ENCODE results near the gene NUP205. TPM values are rescaled to one million over a fixed set of nuclear protein-coding genes. Genes with fewer than 3 reads are reported as not detected.

Gene NUP205
- total RNA-seq, 1 donor from 2014 or later, result 66.1 TPM

DNA sequence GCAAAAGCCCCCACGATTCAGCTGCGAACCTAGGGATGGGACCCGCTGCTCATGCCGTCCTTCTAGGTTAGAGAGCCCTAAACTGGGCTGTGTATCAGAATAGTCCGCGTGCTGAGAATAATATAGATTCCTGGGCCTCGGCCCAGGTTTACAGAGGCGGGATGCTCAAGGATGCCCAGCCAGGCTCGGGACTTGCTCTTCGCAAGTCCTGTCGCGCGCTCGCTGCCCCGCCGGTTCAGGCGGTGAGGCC, 104.3 kb downstream of the NUP205 start:
- Mint-ChIP-seq H3K27ac (ENCODE audit: unreplicated experiment) (peak overlapping the region; percentile 74), H3K9me3 (ENCODE audit: unreplicated experiment) (no peaks in the 10 kb centered on the region), H3K4me1 (ENCODE audit: unreplicated experiment) (peaks cover 40% of the 10 kb centered on the region), H3K36me3 (ENCODE audit: low read depth, unreplicated experiment) (peaks cover 4% of the 10 kb centered on the region), H3K27me3 (ENCODE audit: unreplicated experiment) (peaks cover 14% of the 10 kb centered on the region), H3K4me3 (ENCODE audit: unreplicated experiment) (peak overlapping the region; percentile 91)
- no peak for DNase-seq (ENCODE audit: low spot score)
- TF ChIP-seq, protein P1, sequence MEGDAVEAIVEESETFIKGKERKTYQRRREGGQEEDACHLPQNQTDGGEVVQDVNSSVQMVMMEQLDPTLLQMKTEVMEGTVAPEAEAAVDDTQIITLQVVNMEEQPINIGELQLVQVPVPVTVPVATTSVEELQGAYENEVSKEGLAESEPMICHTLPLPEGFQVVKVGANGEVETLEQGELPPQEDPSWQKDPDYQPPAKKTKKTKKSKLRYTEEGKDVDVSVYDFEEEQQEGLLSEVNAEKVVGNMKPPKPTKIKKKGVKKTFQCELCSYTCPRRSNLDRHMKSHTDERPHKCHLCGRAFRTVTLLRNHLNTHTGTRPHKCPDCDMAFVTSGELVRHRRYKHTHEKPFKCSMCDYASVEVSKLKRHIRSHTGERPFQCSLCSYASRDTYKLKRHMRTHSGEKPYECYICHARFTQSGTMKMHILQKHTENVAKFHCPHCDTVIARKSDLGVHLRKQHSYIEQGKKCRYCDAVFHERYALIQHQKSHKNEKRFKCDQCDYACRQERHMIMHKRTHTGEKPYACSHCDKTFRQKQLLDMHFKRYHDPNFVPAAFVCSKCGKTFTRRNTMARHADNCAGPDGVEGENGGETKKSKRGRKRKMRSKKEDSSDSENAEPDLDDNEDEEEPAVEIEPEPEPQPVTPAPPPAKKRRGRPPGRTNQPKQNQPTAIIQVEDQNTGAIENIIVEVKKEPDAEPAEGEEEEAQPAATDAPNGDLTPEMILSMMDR (IDR thresholded peaks at IDR 0.05; ENCODE audit: unreplicated experiment), result no peak

DNA sequence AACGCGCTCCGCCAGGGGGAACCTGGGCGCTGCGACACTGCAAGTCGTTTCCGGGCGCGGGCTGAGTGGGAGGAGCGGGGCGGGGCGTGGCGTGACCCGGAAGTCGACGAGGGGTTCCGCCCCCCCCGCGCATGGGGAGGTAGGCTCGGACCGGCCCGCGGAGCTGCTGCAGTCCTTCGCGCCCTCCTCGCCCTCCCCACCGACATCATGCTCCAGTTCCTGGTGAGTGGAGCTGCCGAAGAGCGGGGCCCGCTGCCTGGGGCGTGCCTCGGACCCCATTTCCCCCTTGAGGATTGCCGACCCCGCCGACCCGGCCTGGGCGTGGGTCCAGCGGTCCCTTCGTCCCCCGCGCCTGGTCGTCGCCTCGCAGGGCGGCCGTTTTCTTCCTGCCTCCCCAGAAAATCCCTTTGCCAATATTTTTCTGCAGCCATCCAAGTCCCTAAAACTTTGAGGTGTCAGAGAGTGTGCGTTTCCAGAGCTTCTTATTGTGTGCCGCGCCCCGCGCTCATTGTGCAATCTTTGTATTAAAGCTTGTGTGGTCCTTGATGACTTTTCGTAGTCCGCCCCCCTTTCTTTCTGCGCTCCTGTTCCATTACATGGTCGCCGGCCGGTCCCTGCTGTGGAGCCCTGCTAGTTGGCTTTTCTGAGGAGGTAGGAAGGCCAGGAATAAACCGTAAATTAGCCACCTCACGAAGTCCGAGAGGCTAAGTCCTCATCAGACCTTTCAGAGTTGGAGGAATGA, 104.8 kb downstream of the NUP205 start, which contains the start of gene STMP1:
TSS of gene STMP1 (plus strand) at position 142 of the 742 bp plus-strand sequence.
- H3K27ac Mint-ChIP-seq (ENCODE audit: unreplicated experiment), result peak within 1 kb of the TSS; percentile 96
- H3K9me3 Mint-ChIP-seq (ENCODE audit: unreplicated experiment), result no peaks in the 10 kb centered on the region
- H3K27me3 Mint-ChIP-seq (ENCODE audit: unreplicated experiment), result peaks cover 13% of the 10 kb centered on the region
- peaks cover 39% of the 10 kb centered on the region for H3K4me1 Mint-ChIP-seq (ENCODE audit: unreplicated experiment)
- TF ChIP-seq, protein P1 (IDR thresholded peaks at IDR 0.05; ENCODE audit: unreplicated experiment), result peak; percentile 85
- peaks cover 4% of the 10 kb centered on the region for H3K36me3 Mint-ChIP-seq (ENCODE audit: low read depth, unreplicated experiment)
- DNase-seq (ENCODE audit: low spot score), result peak; percentile 99
- peak within 1 kb of the TSS; percentile 99 for H3K4me3 Mint-ChIP-seq (ENCODE audit: unreplicated experiment)

DNA sequence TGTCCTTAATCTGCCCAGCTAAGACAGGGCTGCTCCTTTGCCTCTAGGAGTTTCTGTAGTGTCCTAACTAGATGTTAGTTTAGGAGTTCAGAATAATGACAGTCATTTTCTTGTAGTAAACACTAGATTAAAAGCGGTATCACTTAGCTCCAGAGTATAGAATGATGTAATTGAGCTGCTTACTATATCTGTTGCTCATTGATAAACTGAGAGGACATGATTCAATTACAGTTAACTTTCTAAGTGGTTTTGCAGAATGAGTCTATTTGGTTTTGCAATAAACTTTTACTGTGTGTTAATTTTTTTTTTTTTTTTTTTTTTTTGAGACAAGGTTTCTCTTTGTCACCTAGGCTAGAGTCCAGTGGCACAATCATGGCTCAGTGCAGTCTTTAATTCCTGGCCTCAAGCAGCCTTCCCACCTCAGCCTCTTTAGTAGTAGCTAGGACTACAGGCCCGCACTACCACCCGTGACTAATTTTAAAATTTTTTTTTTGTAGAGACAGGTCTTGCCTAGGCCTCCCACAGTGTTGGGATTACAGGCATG, 106.4 kb downstream of the NUP205 start:
- Mint-ChIP-seq H3K36me3 (ENCODE audit: low read depth, unreplicated experiment) (peaks cover 10% of the 10 kb centered on the region), H3K27me3 (ENCODE audit: unreplicated experiment) (peaks cover 11% of the 10 kb centered on the region), H3K27ac (ENCODE audit: unreplicated experiment) (no peak overlapping the region), H3K9me3 (ENCODE audit: unreplicated experiment) (no peaks in the 10 kb centered on the region), H3K4me1 (ENCODE audit: unreplicated experiment) (peaks cover 29% of the 10 kb centered on the region), H3K4me3 (ENCODE audit: unreplicated experiment) (peak overlapping the region; percentile 56)
- TF ChIP-seq, protein P1 (IDR thresholded peaks at IDR 0.05; ENCODE audit: unreplicated experiment), result no peak
- DNase-seq (ENCODE audit: low spot score), result no peak

DNA sequence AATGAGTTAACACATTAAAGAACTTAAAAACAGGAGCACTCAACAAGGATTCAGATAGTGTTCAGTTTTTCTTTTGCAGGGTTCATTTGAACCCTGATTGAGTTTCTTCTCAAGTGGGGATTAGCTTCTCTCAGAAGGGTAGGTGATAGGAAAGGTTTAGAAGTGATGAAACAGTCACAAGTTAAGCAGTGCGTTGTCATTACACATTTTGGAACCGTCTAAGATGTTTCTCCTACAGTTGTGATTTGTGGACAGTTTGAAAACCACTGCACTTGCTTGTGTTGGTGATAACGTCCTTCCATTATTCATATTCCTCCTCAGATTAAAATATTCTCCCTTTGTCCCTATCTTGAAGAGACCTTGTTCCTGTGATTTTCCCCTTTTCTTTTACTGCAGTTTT, 107.3 kb downstream of the NUP205 start:
- Mint-ChIP-seq H3K4me3 (ENCODE audit: unreplicated experiment) (no peak overlapping the region), H3K36me3 (ENCODE audit: low read depth, unreplicated experiment) (peaks cover 10% of the 10 kb centered on the region), H3K27ac (ENCODE audit: unreplicated experiment) (no peak overlapping the region), H3K9me3 (ENCODE audit: unreplicated experiment) (no peaks in the 10 kb centered on the region), H3K4me1 (ENCODE audit: unreplicated experiment) (peaks cover 21% of the 10 kb centered on the region), H3K27me3 (ENCODE audit: unreplicated experiment) (peaks cover 8% of the 10 kb centered on the region)
- DNase-seq (ENCODE audit: low spot score), result no peak
- TF ChIP-seq, protein P1 (IDR thresholded peaks at IDR 0.05; ENCODE audit: unreplicated experiment), result no peak

DNA sequence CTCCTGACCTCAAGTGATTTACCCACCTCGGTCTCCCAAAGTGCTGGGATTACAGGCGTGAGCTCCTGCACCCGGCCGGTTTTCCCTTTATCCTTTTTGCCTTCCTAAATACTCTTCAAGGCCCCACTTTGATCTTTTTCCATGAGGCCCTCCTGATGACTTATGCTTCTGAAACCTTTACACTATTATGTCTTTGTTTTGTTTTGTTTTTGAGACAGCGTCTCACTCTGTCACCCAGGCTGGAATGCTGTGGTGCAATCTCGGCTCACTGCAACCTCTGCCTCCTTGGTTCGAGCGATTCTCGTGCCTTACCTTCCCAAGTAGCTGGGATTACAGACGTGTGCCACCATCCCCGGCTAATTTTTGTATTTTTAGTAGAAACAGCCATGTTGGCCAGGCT, 108.4 kb downstream of the NUP205 start:
- Mint-ChIP-seq H3K27me3 (ENCODE audit: unreplicated experiment) (peaks cover 8% of the 10 kb centered on the region), H3K9me3 (ENCODE audit: unreplicated experiment) (no peaks in the 10 kb centered on the region), H3K36me3 (ENCODE audit: low read depth, unreplicated experiment) (peaks cover 10% of the 10 kb centered on the region), H3K4me1 (ENCODE audit: unreplicated experiment) (peaks cover 14% of the 10 kb centered on the region), H3K4me3 (ENCODE audit: unreplicated experiment) (no peak overlapping the region), H3K27ac (ENCODE audit: unreplicated experiment) (no peak overlapping the region)
- DNase-seq (ENCODE audit: low spot score), result no peak
- TF ChIP-seq, protein P1 (IDR thresholded peaks at IDR 0.05; ENCODE audit: unreplicated experiment), result no peak

All from endothelial cell (in vitro differentiated cells).